Right forelimb (tissue), 1 donor: Measurements from ENCODE around the gene OSGEP.
A peak's percentile ranks its signal among the peaks of the same experiment; 100 is the strongest.

Experiments
- DNase-seq: peaks from one replicate; pipeline ENCODE4 v3.0.0-alpha.2; 2018

OSGEP gene

GRCh38 chr14:20454516-20455354 lies at the start of gene OSGEP, which contains the start of gene APEX1:
Gene OSGEP (minus strand): TSS chr14:20454812. CDS start chr14:20454683, 129 bp downstream.
Gene APEX1 (plus strand): TSS chr14:20455226. CDS start chr14:20455646, 420 bp downstream.
- DNase-seq, result peak; percentile 96

GRCh38 chr14:20503898-20504297 lies 49.3 kb upstream of the OSGEP start:
- no peak for DNase-seq

- DNase-seq, result no peak
These were observed 46.7 kb upstream of the OSGEP start for GRCh38 chr14:20501346-20501745.

- no peak for DNase-seq
These were observed 45.3 kb upstream of the OSGEP start for GRCh38 chr14:20499881-20500280.

GRCh38 chr14:20499108-20499507 lies 44.5 kb upstream of the OSGEP start:
- DNase-seq, result no peak

- no peak for DNase-seq
These were observed 44.0 kb upstream of the OSGEP start for GRCh38 chr14:20498622-20499021.

- DNase-seq, result no peak
These were observed 40.5 kb upstream of the OSGEP start for GRCh38 chr14:20494935-20495766.

- no peak for DNase-seq
These were observed 39.0 kb upstream of the OSGEP start for GRCh38 chr14:20493634-20494033.

GRCh38 chr14:20492486-20492885 lies 37.9 kb upstream of the OSGEP start:
- no peak for DNase-seq

- DNase-seq, result no peak
These were observed 36.0 kb upstream of the OSGEP start for GRCh38 chr14:20490563-20490962.

GRCh38 chr14:20489093-20489994 lies 34.7 kb upstream of the OSGEP start:
- no peak for DNase-seq

GRCh38 chr14:20487396-20487725 lies 32.7 kb upstream of the OSGEP start:
- DNase-seq, result no peak

- DNase-seq, result no peak
These were observed 32.2 kb upstream of the OSGEP start for GRCh38 chr14:20486684-20487395.

- no peak for DNase-seq
These were observed 31.3 kb upstream of the OSGEP start for GRCh38 chr14:20485900-20486299.

- no peak for DNase-seq
These were observed 27.8 kb upstream of the OSGEP start for GRCh38 chr14:20482382-20482781.

- no peak for DNase-seq
These were observed 24.3 kb upstream of the OSGEP start for GRCh38 chr14:20478894-20479293.

- DNase-seq, result no peak
These were observed 22.7 kb upstream of the OSGEP start for GRCh38 chr14:20477211-20477876.

GRCh38 chr14:20476776-20477175 lies 22.2 kb upstream of the OSGEP start:
- DNase-seq, result no peak

GRCh38 chr14:20472536-20473169 lies 18.0 kb upstream of the OSGEP start:
- no peak for DNase-seq

- DNase-seq, result no peak
These were observed 15.9 kb upstream of the OSGEP start for GRCh38 chr14:20470603-20470901.

GRCh38 chr14:20469890-20470602 lies 15.4 kb upstream of the OSGEP start:
- peak; percentile 46 for DNase-seq
